Uterus (tissue), 4 donors: Measurements from ENCODE around the gene CAVIN2. TPM values are rescaled to one million over a fixed set of nuclear protein-coding genes. Genes with fewer than 3 reads are reported as not detected.

Source experiments
- DNase-seq, 2 donors: peaks; one replicate each; pipeline ENCODE4 v3.0.0-alpha.2; 2019 to 2020
- H3K27ac ChIP-seq, 2 donors: fragments of 200-600 bp; sonication (generic); 1 replicate in 1 of 2; 2 replicates in 1 of 2; pipeline ENCODE4 v1.5.1; 2016 to 2018
- H3K27me3 ChIP-seq, 2 donors: fragments of 200-600 bp; sonication (generic); one replicate each; pipeline ENCODE4 v1.5.1; 2018 to 2019; ENCODE audit warnings: control low read depth in 1 of 2
- H3K36me3 ChIP-seq, 2 donors: fragments of 200-600 bp; sonication (generic); one replicate each; pipeline ENCODE4 v1.5.1; 2019; ENCODE audit warnings: control low read depth in 1 of 2
- H3K4me1 ChIP-seq, 2 donors: fragments of 200-600 bp; sonication (generic); one replicate each; pipeline ENCODE4 v1.5.1; 2018 to 2019; ENCODE audit warnings: control low read depth in 1 of 2
- H3K4me3 ChIP-seq, 2 donors: fragments of 200-600 bp; sonication (generic); 1 replicate in 1 of 2; 2 replicates in 1 of 2; pipeline ENCODE4 v1.5.1; 2018 to 2019; ENCODE audit warnings: mild to moderate bottlenecking in 1 of 2
- H3K9me3 ChIP-seq, 2 donors: fragments of 200-600 bp; sonication (generic); one replicate each; pipeline ENCODE4 v1.5.1; 2019; ENCODE audit warnings: control low read depth in 1 of 2
- POLR2A ChIP-seq, 2 donors: fragments of 450-650 bp; IDR thresholded peaks; one replicate each; pipeline ENCODE4 v1.6.1; 2016; ENCODE audit warnings: antibody characterized with exemption in 2 of 2, mild to moderate bottlenecking in 1 of 2, moderate library complexity in 1 of 2
- intact Hi-C: fragments of 100-400 bp; cut with DNase I; formaldehyde crosslinking; loops from one replicate; pipeline ENCODE4 v1.15.1; 2023; ENCODE audit warnings: low total_unique reads
- total RNA-seq, 4 donors: library from RNA; depleted of rRNA in 3 of 4; stranded (reverse); fragments of >200 nt in 3 of 4; gene quantifications; one replicate each; pipeline versions ENCODE4 v1.1.0 to v1.2.4, GENCODE V29; 2014 to 2023
- TF ChIP-seq, protein P1 (sequence below), 4 experiments: fragments of 200-600 bp in 2 of 4; fragments of 450-650 bp in 2 of 4; sonication (generic) in 2 of 4; IDR thresholded peaks; one replicate each; pipeline ENCODE4 v1.5.1; 2016 to 2019; ENCODE audit warnings: antibody characterized with exemption in 4 of 4, mild to moderate bottlenecking in 2 of 4, moderate library complexity in 1 of 4
- donor health status: DM: yes; HTN: yes; CAD: no.

CAVIN2 gene
- total RNA-seq, 4 donors from 2014 or later: 37.3 to 235 (median 121) TPM

DNA sequence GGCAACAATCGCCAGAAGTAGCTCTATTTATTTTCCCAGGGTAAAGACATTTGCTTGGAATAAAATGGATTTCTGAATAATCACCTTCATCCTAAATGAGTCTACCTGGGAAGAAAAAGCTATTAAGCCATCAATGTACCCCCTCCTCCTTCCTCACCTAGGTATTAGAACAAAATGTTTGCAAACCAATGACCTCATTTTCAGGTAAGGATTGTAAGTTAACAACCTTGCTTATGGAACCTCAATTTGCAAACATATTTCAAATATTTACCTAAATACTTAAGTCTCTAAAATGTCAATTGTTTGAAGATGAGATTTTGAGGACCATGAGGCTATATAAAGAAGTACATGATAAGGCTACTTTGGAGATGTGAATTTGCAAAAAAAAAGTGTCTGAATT lies 43.9 kb downstream of the CAVIN2 start:
- H3K4me1 ChIP-seq: no peaks in the 10 kb centered on the region
- no peaks in the 10 kb centered on the region for H3K36me3 ChIP-seq
- DNase-seq: no peak
- no peak overlapping the region for H3K4me3 ChIP-seq
- no peak overlapping the region for H3K27ac ChIP-seq
- no peaks in the 10 kb centered on the region for H3K27me3 ChIP-seq
- no peaks in the 10 kb centered on the region for H3K9me3 ChIP-seq
- intact Hi-C loops: no loop called here
- TF ChIP-seq, protein P1, sequence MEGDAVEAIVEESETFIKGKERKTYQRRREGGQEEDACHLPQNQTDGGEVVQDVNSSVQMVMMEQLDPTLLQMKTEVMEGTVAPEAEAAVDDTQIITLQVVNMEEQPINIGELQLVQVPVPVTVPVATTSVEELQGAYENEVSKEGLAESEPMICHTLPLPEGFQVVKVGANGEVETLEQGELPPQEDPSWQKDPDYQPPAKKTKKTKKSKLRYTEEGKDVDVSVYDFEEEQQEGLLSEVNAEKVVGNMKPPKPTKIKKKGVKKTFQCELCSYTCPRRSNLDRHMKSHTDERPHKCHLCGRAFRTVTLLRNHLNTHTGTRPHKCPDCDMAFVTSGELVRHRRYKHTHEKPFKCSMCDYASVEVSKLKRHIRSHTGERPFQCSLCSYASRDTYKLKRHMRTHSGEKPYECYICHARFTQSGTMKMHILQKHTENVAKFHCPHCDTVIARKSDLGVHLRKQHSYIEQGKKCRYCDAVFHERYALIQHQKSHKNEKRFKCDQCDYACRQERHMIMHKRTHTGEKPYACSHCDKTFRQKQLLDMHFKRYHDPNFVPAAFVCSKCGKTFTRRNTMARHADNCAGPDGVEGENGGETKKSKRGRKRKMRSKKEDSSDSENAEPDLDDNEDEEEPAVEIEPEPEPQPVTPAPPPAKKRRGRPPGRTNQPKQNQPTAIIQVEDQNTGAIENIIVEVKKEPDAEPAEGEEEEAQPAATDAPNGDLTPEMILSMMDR (IDR thresholded peaks at IDR 0.05): no peak

DNA sequence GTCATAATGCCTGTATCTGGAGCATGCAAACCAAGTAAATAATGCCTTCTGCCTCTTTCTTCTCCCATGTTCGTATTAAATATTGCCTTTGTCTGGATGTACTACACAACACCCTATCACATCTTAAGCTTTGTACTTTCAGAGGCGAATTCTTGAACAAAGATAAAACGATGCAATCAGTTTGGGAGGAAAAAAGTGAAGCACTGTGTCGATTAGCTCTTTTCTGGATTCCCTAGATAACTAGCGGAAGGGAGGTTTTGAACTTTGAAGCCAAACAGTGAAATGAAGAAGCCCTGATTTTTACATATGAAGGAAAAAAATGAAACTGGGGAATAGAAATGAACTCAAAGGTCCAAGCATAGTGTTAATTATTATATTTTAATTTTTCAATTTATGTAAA lies 44.7 kb downstream of the CAVIN2 start:
- Histone ChIP-seq H3K4me1 (no peaks in the 10 kb centered on the region), H3K4me3 (no peak overlapping the region), H3K27ac (no peak overlapping the region), H3K27me3 (no peaks in the 10 kb centered on the region), H3K9me3 (no peaks in the 10 kb centered on the region), H3K36me3 (no peaks in the 10 kb centered on the region)
- intact Hi-C loops: no loop called here
- no peak for DNase-seq
- no peak for TF ChIP-seq POLR2A (IDR thresholded peaks at IDR 0.05)

DNA sequence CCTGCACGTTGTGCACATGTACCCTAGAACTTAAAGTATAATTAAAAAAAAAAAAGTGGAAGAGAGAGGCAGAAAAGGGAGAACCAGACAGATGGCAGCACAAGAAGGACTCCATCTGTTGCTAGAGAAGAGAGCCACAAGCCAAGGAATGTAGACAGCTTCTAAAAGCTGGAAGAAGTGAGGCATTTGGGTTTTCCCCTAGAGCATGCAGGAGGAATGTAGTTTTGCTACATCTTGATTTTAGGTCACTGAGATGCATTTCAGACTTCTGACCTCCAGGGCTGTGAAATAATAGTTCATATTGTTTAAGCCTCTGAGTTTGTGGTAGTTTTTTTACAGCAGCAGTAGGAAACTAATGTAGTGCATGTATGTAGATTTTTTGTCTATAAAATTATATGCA lies 46.0 kb downstream of the CAVIN2 start:
- Histone ChIP-seq H3K4me3 (no peak overlapping the region), H3K4me1 (no peaks in the 10 kb centered on the region), H3K36me3 (no peaks in the 10 kb centered on the region), H3K27ac (no peak overlapping the region), H3K27me3 (no peaks in the 10 kb centered on the region), H3K9me3 (no peaks in the 10 kb centered on the region)
- DNase-seq: no peak
- TF ChIP-seq, protein P1 (IDR thresholded peaks at IDR 0.05): no peak
- no peak for TF ChIP-seq POLR2A (IDR thresholded peaks at IDR 0.05)
- intact Hi-C loops: no loop called here

DNA sequence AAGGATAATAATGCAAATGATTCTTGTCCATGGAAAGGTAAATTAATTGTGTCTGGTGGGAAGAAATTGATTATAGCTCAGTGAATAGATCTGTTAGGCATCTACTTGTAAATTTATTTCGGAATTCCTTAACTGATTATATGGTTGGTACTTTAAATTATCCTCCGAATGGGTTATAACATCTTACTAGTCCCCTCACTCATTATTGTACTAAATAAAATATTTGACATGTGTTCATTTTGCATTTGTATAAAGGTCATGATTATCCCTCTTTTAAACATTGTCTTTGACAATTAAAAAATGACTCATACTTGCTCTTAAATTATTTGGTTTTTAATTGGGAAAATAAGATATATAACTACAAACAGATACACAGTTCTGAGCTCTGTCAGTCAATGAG lies 47.4 kb downstream of the CAVIN2 start:
- H3K4me3 ChIP-seq: no peak overlapping the region
- intact Hi-C loops: no loop called here
- H3K4me1 ChIP-seq: no peaks in the 10 kb centered on the region
- no peak overlapping the region for H3K27ac ChIP-seq
- DNase-seq: no peak
- no peaks in the 10 kb centered on the region for H3K27me3 ChIP-seq
- TF ChIP-seq, protein P1 (IDR thresholded peaks at IDR 0.05): no peak
- TF ChIP-seq POLR2A (IDR thresholded peaks at IDR 0.05): no peak
- no peaks in the 10 kb centered on the region for H3K36me3 ChIP-seq
- H3K9me3 ChIP-seq: no peaks in the 10 kb centered on the region

DNA sequence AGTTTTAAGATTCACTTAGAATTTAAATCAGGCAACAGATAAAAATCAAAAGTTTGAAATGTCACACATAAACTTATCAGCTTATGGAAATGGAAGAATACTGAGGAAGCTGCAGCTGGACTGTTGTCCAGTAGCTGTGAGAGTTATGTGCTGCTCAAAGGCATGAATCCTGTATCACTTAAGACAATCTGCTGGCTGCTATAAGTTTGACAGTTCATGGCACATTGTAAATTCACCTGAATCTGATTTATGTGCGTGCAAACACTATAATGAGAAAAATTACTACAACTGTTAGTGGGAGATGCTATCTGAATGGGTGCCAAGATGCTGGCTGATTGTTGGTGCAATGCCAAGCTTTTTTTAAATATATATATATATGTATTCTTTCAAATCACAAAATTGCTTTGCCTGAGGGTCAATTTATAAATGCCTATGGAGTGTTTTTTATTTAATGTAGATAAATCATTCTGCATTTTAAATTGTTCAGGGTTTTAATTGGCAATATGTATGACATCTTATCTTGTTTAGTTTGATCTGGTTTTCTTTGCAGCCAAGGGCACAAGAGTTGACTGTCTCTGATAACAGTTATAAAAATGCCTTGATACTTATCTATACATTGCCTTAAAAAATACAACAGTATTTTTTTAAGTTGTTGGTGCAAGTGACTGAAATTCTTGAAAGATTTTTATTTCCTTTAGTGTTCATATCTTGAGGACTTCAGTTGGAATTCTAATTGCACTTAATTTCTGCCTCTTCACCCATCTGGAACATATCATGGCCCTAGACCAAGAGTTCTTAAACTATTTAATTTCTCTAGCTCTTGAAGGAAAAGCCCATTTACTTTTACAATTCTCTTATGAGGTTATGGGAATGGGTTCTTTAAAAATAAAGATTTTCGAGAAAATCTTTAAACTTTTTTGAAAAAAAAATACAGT lies 48.7 kb downstream of the CAVIN2 start:
- Histone ChIP-seq H3K9me3 (no peaks in the 10 kb centered on the region), H3K4me3 (no peak overlapping the region), H3K36me3 (no peaks in the 10 kb centered on the region), H3K27me3 (no peaks in the 10 kb centered on the region), H3K4me1 (no peaks in the 10 kb centered on the region), H3K27ac (no peak overlapping the region)
- DNase-seq: no peak
- intact Hi-C loops: no loop called here
- TF ChIP-seq POLR2A (IDR thresholded peaks at IDR 0.05): no peak
- TF ChIP-seq, protein P1 (IDR thresholded peaks at IDR 0.05): no peak
